HG02852 (cell line): ENCODE data around the gene RALGAPA2.
"Not testable (repeated sequence)": the region's sequence is repeated elsewhere in the genome, so short reads cannot be mapped to it uniquely, and the experiment has no call there.

Source experiments
- ATAC-seq: cut with Tn5 transposase; IDR thresholded peaks from one replicate; pipeline ENCODE4 v1.9.1; 2021; ENCODE audit warnings: mild to moderate bottlenecking, moderate library complexity; ENCODE audit not compliant: unreplicated experiment

RALGAPA2 gene

DNA sequence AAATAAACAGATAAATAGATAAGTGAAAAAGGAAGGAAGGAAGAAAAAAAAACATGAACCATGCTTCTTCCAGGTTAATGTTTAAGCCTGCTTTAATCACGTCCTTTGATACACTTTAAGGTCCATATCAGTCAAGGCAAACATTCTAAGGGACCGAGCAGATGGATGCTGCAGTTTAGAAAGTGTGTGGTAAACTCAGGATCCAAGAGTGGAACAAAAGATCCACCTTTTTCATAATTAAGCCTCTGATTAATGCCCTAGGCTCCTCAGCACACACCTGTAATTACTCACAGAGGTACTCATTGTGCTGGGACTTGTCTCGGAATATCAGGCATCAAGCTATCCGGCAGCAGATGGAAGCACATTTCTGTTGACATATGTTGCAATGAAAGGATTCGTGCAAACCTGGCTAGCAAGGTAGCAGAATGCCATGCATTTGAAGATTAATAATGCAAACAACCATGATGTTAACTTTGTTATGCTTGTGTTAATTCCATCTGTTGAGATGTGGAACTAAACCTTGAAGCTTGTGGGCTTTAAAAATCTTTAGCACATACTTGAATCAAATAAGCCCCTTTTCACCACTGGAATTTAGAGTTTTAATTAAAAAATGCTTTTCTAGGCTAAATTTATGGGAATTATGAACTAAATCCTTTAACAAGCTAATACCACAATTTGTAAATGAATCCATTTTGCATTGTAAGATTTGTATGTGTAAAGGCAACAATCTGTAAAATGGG lies 163.7 kb downstream of the RALGAPA2 start:
- ATAC-seq: no peak

- ATAC-seq: no peak
Observed at GRCh38 chr20:20547876-20548266, 164.6 kb downstream of the RALGAPA2 start.

GRCh38 chr20:20547221-20547875 lies 165.1 kb downstream of the RALGAPA2 start:
- no peak for ATAC-seq

DNA sequence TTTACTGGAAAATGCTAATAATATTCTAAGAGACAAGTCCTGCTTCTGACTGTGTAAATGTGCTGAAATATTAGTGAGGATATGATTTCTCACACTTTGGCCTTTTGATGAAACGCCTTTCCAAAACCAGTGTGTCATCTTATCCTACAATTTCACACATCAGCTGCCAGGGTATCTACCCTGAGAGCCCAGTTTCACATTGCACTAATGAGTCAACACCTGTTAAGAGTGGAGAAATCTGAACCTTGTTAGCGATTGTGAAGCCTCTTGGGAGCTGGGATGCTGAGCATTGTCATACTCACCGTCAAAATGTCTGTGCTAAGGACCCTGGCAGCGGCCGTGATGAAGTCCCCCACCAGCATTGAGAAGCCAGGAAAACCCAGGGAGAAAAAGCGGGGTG lies 166.0 kb downstream of the RALGAPA2 start:
- ATAC-seq: no peak

DNA sequence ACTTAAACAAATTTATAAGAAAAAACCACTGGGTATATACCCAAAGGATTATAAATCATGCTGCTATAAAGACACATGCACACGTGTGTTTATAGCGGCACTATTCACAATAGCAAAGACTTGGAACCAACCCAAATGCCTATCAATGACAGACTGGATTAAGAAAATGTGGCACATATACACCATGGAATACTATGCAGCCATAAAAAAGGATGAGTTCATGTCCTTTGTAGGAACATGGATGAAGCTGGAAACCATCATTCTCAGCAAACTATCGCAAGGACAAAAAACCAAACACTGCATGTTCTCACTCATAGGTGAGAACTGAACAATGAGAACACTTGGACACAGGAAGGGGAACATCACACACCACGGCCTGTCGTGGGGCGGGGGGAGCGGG lies 169.1 kb downstream of the RALGAPA2 start:
- not testable (repeated sequence) for ATAC-seq

DNA sequence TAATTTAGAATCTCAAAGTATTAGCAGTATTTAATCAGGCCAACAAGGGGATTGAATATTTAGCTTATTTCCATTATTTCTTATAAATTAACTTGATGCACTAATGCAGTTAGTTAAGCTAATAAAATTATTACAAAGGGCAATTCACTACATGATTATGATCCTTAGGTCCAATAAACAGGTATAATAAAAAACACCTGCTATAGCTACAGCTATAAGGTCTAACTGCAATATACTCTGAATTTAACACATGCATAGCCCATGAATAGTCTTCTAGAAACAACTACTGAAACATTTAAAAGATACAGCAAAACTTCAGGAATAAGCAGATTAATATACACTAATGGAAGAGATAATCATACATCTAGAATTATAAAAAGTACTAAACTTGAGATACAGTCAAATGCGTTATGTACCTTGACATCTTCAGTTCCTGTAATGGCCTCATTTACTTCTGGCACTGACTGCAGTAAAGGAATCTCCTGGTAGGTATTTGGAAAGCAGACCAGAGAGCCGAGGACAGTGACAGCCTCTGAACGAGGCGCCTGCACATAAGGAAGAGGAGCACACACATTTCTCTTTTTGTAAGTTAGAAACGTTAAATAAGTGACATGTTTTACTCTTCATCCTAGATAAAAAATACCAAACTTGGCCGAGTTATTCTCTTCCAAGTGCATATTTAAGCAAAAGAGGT lies 176.1 kb downstream of the RALGAPA2 start:
- ATAC-seq: no peak

DNA sequence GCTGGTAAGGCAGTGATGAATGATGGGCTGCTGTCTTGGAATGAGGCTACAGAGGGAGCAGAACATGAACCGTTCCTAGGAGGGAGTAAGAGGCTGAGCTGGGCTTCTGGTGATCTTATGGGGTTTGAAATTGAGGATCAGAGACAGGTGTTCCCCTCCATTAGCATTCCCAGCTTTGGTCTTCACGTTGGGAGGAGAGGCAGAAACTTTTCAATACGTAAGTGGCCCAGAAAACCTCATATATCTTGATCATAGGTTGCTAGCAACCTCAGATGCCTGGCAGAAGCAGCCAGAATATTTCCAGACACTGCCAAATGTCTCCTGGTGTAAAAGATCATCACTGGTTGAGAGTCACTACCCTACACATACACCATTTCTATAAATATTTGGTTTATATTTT lies 177.4 kb downstream of the RALGAPA2 start:
- no peak for ATAC-seq

- ATAC-seq: no peak
Observed at GRCh38 chr20:20531283-20531682, 181.2 kb downstream of the RALGAPA2 start.

GRCh38 chr20:20530428-20531151 lies 181.9 kb downstream of the RALGAPA2 start:
- no peak for ATAC-seq

DNA sequence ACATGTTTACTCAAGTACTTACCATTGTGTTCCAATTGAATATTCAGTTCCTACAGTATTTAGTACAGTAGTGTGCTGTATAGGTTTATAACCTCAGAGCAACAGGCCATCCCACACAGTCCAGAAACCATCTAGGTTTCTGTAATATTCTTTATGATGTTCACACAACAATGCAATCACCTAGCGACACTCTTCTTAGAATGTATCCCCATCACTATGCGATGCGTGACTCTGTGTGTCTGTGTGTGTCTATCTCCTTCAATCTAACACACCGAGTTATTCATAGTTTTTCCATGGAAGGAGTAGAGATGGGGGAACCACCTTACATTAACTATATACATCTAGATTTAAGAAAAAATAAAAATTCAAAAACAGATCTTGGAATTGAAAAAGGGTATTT lies 182.8 kb downstream of the RALGAPA2 start:
- no peak for ATAC-seq

DNA sequence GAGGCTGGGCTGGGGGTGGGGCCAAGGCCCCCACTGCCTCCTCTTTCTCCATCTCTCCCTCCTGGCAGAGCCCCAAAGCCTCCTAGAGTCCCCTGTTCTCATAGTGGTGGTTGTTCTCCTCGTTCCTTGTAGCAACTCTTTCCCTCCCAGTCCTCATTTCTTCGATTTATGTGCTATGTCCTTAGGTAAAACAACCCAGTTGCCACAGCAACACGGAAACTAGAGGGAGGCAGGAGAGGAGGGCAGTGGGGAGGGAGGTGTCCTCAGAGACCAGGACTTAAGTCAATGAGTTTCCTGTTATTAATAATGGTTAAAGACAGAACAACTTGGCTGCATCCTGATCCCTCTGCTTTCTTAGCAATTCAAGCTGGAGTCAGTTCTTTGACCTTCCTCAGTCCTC lies 183.6 kb downstream of the RALGAPA2 start:
- ATAC-seq: no peak

DNA sequence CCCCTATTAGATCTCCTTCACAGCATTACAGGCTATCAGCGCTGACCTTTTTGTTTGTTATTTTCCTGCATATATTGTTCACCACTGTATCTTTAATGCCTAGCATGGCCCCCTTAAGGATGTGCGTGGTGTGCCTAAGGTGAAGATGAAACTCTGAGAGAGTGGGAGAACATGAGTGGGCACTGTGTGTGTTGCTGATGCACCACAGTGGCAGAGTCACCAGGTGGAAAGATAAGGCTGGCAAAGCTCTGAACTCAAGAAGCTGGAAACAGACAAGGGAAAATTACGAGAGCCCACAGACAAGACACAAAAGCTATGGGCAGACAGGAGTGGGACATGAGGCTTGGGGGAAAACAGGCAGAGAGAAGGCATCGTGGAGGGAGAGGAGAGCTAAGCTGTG lies 184.8 kb downstream of the RALGAPA2 start:
- ATAC-seq: no peak

- no peak for ATAC-seq
Observed at GRCh38 chr20:20525756-20526155, 186.7 kb downstream of the RALGAPA2 start.

GRCh38 chr20:20525214-20525613 lies 187.2 kb downstream of the RALGAPA2 start:
- no peak for ATAC-seq

DNA sequence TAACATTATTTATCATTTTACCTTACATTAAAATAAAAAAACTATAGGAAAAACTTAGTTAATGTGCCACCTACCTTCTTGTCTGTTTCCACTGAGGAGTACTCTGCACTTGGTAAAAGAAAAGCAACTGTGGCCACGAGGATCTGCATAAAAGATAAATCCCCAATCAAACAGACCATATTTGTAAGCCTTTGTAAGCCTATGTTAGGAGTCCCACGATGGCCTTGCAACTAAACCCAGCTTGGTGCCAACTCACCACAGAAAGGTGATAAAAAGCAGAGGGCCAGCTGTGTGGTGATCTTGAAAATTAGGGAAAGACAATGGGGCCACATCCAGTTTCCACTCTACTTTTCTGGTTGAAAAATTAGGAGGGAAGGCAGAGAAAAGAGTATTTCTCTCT lies 187.7 kb downstream of the RALGAPA2 start:
- no peak for ATAC-seq

DNA sequence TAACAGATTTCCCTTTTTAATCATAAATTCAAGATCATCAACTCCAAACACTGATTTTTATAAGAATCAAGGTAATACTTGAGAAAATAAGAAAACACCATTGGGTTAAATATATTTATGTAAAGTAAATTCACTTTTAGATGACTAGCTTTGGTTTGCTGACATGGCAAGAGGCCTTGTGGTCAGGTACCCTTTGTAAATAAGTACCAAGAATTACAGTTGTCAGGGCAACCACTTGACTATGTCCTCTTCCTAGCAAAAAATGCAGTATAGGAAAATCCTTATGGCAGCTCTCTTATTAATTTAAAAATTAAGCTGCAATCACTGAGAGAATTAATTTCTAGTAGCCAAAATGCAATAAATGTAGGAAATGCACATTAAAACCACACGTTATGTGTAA lies 190.7 kb downstream of the RALGAPA2 start:
- no peak for ATAC-seq

DNA sequence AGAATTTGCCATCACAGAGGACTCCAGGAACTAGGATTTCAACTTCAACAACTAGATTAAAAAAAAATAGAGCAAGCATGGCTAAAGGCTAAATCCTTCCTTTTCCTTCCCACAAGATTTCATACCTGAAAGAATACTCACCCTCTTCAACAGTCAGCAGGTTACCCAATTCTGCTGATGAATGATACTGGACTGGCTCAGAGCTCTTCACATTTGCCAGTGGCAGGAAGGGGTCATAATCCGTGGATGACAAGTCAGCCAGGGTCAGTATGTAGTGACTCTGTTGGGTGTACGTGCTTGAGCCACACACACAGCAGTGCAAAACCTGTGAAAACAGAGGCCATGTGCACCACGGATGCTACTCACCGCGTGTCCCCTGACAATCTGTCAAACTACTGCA lies 191.7 kb downstream of the RALGAPA2 start:
- ATAC-seq: no peak

DNA sequence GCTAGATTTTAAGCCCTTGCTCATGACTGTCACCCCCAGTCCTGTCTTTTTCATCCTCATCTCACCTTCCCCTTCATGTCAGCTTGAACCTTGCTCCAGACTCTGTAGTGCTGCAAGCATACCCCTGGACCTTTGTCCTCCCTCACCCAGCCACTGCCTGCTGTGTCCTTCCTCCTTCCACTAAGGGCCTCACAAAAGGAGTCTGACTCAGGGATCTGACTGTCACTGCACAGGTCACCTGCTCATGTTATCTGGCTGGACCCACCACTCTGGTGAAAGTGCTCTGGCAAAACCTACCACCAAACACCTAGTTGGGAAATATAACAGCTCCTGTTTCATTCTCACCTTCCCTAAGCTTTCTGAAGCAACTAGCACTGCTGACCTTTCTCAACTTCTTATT lies 193.2 kb downstream of the RALGAPA2 start:
- no peak for ATAC-seq

- ATAC-seq: peak; percentile 59
Observed at GRCh38 chr20:20518263-20518662, 194.2 kb downstream of the RALGAPA2 start.

DNA sequence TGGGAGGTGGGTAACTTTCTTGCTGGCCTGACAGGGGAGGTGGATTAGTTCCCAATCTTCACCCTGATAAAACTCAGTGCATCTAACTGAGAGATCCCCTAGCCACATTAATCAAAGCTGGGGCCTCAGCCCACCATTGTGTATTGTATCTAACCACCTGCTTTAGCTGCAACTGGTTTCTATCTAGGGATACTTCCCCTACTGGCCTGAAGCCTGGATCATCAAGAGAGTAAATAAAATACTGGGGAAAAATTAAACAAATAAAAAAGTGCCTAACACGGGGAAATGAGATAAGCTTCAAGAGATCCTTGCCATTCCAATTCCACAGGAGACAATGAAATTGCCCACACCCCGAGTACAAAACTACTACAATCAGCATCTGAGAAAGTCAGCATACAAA lies 195.1 kb downstream of the RALGAPA2 start:
- no peak for ATAC-seq

DNA sequence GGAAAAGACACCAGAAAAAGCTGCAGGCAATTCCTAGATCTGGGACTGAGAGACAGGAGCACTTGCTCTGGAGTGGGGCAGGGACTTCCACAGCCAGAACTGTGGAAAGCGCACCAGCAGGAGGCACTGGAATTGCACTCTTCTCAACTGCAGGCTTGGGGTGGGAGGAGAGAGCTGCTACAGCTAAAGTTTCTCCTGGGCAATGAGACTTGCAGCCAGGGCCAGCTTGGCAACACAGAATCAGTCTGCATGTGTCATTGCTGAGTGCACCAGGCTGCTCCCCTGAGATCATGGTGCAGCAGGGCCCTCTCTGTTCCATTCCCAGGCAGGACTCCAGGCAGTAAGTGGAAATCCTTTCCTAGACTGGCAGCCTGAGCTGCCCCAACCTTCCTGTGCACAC lies 198.7 kb downstream of the RALGAPA2 start:
- no peak for ATAC-seq
